CD4-positive, alpha-beta T cell (primary cell): ENCODE results near the gene HMCN2. TPM values are rescaled to one million over a fixed set of nuclear protein-coding genes. Genes with fewer than 3 reads are reported as not detected.

Source experiments
- ATAC-seq: fragments of 200-7000 bp; cut with Tn5 transposase; one replicate; pipeline ENCODE4 v1.10.0; 2022; ENCODE audit warnings: mild to moderate bottlenecking; ENCODE audit not compliant: poor library complexity
- CTCF ChIA-PET: fragments of 350-600 bp; sonication (Branson Sonifier 250); formaldehyde crosslinking; loops from one replicate; lab custom pipeline; 2021; ENCODE audit warnings: antibody characterized with exemption, inconsistent platforms; lab: Charles Lee
- POLR2A ChIA-PET: fragments of 350-600 bp; sonication (Branson Sonifier 250); formaldehyde crosslinking; loops from one replicate; lab custom pipeline; 2021; ENCODE audit warnings: antibody characterized with exemption, inconsistent platforms; lab: Charles Lee
- DNase-seq, 14 experiments: peaks; one replicate each; pipeline ENCODE4 v3.0.0-alpha.2; 2013 to 2020; ENCODE audit warnings: mixed read lengths in 2 of 14
- H3K27ac ChIP-seq, 2 donors: one replicate each; pipeline versions ENCODE4 v1.5.1 to v1.7.0; 2013; ENCODE audit warnings: low read length in 2 of 2, low read depth in 1 of 2, mild to moderate bottlenecking in 1 of 2
- H3K27me3 ChIP-seq, 2 experiments: 1 replicate in 1 of 2; 2 replicates in 1 of 2; pipeline versions ENCODE4 v1.6.1 to v1.7.0; 2013; ENCODE audit warnings: low read length in 2 of 2, control low read depth in 1 of 2, mild to moderate bottlenecking in 1 of 2, moderate library complexity in 1 of 2; ENCODE audit not compliant: insufficient read depth in 2 of 2, control insufficient read depth in 1 of 2
- H3K36me3 ChIP-seq: one replicate; pipeline ENCODE4 v1.6.1; 2013; ENCODE audit warnings: low read length, control low read depth; ENCODE audit not compliant: insufficient read depth
- H3K4me1 ChIP-seq: one replicate; pipeline ENCODE4 v1.6.1; 2013; ENCODE audit warnings: low read length, control low read depth; ENCODE audit not compliant: insufficient read depth
- H3K4me3 ChIP-seq: one replicate; pipeline ENCODE4 v1.5.1; 2013; ENCODE audit warnings: mild to moderate bottlenecking, low read length, moderate library complexity
- H3K9me3 ChIP-seq, 2 experiments: 1 replicate in 1 of 2; 2 replicates in 1 of 2; pipeline versions ENCODE4 v1.6.1 to v1.7.0; 2013; ENCODE audit warnings: low read length in 2 of 2, mild to moderate bottlenecking in 2 of 2, control low read depth in 1 of 2, moderate library complexity in 1 of 2; ENCODE audit not compliant: control insufficient read depth in 1 of 2, insufficient read depth in 1 of 2
- H3K27ac Mint-ChIP-seq: one replicate; pipeline ENCODE4 v1.8.0; 2020; ENCODE audit warnings: mixed read lengths
- H3K27me3 Mint-ChIP-seq: one replicate; pipeline ENCODE4 v1.8.0; 2021; ENCODE audit warnings: mixed read lengths
- H3K36me3 Mint-ChIP-seq: one replicate; pipeline ENCODE4 v1.8.0; 2021; ENCODE audit warnings: low read depth, mixed read lengths
- H3K4me1 Mint-ChIP-seq: one replicate; pipeline ENCODE4 v1.8.0; 2021; ENCODE audit warnings: low read depth, mixed read lengths
- H3K4me3 Mint-ChIP-seq: one replicate; pipeline ENCODE4 v1.8.0; 2020; ENCODE audit warnings: mild to moderate bottlenecking, mixed read lengths
- H3K9me3 Mint-ChIP-seq: one replicate; pipeline ENCODE4 v1.8.0; 2020; ENCODE audit warnings: mixed read lengths
- intact Hi-C, 2 experiments: fragments of 100-400 bp; cut with DNase I in 1 of 2; cut with micrococcal nuclease in 1 of 2; formaldehyde crosslinking; loops; one replicate each; pipeline versions ENCODE4 v1.15.1 to v1.9.0; 2023 to 2025; cut with DNase I, micrococcal nuclease
- total RNA-seq, 174 experiments: library from RNA in 2 of 174; stranded (reverse) in 2 of 174; gene quantifications; one replicate each; pipeline ENCODE4 v1.2.3 and lab custom pipeline; 2021 to 2026
- TF ChIP-seq, protein P1 (sequence below): fragments of 200-600 bp; IDR thresholded peaks from one replicate; pipeline ENCODE4 v1.8.0; 2022; ENCODE audit warnings: antibody characterized with exemption, mild to moderate bottlenecking

Gene HMCN2
- total RNA-seq, 2 experiments from 2014 or later: not detected

DNA sequence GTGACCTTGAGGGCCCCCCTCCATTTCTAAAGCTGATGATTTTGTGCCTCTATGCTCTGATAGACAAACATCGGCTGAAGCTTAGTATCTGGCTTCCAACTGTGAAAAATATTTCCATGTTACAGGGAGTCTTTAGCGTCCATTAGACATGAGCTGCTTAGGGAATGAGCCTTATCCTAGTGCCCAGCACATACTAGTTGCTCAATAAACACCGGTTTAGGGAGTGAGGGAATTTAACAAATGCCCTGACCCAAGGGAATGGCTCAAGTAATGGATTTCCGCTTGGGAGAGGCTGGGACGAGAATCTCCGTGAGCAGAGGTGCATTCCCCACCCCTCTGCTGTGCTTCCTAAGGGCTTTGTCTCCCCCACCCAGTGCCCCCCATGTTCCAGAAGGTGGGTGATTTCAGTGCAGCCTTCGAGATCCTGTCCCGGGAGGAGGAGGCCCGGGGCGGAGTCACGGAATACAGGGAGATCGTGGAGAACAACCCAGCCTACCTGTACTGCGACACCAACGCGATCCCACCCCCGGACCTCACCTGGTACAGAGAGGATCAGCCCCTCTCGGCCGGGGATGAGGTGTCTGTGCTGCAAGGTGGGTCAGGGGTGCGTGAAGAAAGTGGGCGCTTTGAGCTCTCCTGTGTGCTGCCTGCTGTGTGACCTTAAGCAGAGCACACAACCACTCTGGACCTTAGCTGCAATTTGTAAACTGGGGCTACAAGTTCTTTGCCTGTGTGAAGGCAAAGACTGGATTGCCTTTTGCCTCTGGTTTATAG lies 113.5 kb downstream of the HMCN2 start:
- H3K36me3 Mint-ChIP-seq: no peaks in the 10 kb centered on the region
- DNase-seq (no peak), ATAC-seq (no peak)
- no peak overlapping the region for H3K27ac Mint-ChIP-seq
- Histone ChIP-seq H3K4me1 (no peaks in the 10 kb centered on the region), H3K9me3 (no peaks in the 10 kb centered on the region), H3K4me3 (no peak overlapping the region), H3K36me3 (no peaks in the 10 kb centered on the region), H3K27ac (no peak overlapping the region), H3K27me3 (no peaks in the 10 kb centered on the region)
- TF ChIP-seq, protein P1, sequence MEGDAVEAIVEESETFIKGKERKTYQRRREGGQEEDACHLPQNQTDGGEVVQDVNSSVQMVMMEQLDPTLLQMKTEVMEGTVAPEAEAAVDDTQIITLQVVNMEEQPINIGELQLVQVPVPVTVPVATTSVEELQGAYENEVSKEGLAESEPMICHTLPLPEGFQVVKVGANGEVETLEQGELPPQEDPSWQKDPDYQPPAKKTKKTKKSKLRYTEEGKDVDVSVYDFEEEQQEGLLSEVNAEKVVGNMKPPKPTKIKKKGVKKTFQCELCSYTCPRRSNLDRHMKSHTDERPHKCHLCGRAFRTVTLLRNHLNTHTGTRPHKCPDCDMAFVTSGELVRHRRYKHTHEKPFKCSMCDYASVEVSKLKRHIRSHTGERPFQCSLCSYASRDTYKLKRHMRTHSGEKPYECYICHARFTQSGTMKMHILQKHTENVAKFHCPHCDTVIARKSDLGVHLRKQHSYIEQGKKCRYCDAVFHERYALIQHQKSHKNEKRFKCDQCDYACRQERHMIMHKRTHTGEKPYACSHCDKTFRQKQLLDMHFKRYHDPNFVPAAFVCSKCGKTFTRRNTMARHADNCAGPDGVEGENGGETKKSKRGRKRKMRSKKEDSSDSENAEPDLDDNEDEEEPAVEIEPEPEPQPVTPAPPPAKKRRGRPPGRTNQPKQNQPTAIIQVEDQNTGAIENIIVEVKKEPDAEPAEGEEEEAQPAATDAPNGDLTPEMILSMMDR: no peak
- H3K27me3 Mint-ChIP-seq: no peaks in the 10 kb centered on the region
- no peak overlapping the region for H3K4me3 Mint-ChIP-seq
- H3K9me3 Mint-ChIP-seq: no peaks in the 10 kb centered on the region
- intact Hi-C loops: no loop called here
- ChIA-PET POLR2A (no interaction called here), CTCF (no interaction called here)
- H3K4me1 Mint-ChIP-seq: no peaks in the 10 kb centered on the region

DNA sequence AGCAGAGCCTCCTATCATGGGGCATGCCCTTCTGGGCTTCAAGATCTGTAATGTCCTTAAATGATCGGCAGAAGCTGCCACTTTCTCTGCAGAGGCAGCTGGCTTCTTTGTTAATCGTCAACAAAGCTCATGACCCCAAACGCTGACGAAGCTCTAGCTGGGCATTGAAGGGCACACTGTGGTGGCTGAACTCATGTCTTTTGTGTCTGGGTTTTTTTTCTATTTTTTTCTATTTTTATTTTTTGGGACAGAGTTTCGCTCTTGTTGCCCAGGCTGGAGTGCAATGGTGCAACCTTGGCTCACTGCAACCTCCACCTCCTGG lies 114.0 kb downstream of the HMCN2 start:
- CTCF ChIA-PET: no interaction called here
- Mint-ChIP-seq H3K4me3 (no peak overlapping the region), H3K27me3 (no peaks in the 10 kb centered on the region), H3K4me1 (no peaks in the 10 kb centered on the region), H3K9me3 (no peaks in the 10 kb centered on the region), H3K27ac (no peak overlapping the region), H3K36me3 (no peaks in the 10 kb centered on the region)
- ATAC-seq (no peak), DNase-seq (no peak)
- Histone ChIP-seq H3K4me3 (no peak overlapping the region), H3K36me3 (no peaks in the 10 kb centered on the region), H3K4me1 (no peaks in the 10 kb centered on the region), H3K9me3 (no peaks in the 10 kb centered on the region), H3K27ac (no peak overlapping the region), H3K27me3 (no peaks in the 10 kb centered on the region)
- POLR2A ChIA-PET: no interaction called here
- intact Hi-C loops: no loop called here
- TF ChIP-seq, protein P1: no peak

DNA sequence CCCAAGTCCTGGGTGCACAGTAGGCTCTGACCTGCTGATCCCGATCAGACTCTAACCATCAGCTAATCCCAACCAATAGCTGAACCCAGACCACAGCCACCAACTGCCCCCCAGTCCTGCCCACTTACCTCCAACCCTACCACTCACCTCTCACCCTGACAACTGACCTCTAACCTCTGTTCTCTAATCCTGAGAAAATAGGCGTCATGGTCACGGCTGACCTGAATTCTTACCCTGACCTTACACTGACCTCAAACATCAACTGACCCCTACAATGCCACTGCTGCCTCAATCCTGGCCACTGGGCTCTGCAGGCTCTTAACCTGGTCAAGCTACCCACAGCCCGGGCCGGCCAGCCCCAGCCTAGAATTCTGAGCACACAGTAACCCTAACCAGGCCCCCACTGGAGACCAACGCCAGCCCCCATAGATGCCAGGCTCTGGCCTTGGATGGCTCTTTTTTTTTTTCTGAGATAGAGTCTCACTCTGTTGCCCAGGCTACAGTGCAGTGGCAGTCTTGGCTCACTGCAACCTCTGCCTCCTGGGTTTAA lies 115.4 kb downstream of the HMCN2 start:
- POLR2A ChIA-PET: no interaction called here
- ATAC-seq (no peak), DNase-seq (no peak)
- intact Hi-C loops: no loop called here
- Mint-ChIP-seq H3K36me3 (no peaks in the 10 kb centered on the region), H3K27me3 (no peaks in the 10 kb centered on the region), H3K4me3 (no peak overlapping the region), H3K27ac (no peak overlapping the region), H3K9me3 (no peaks in the 10 kb centered on the region), H3K4me1 (no peaks in the 10 kb centered on the region)
- Histone ChIP-seq H3K27ac (no peak overlapping the region), H3K4me1 (no peaks in the 10 kb centered on the region), H3K36me3 (no peaks in the 10 kb centered on the region), H3K9me3 (no peaks in the 10 kb centered on the region), H3K4me3 (no peak overlapping the region), H3K27me3 (peaks cover 0 to 2% of the 10 kb centered on the region in 2 experiments)
- TF ChIP-seq, protein P1: no peak
- CTCF ChIA-PET: no interaction called here
